GM12878 (cell line): Measurements from ENCODE around the gene SLC35F3. TPM values are rescaled to one million over a fixed set of nuclear protein-coding genes. Genes with fewer than 3 reads are reported as not detected.

Experiments used
- ATAC-seq: fragments of 200-7000 bp; cut with Tn5 transposase; 3 replicates; pipeline ENCODE4 v1.9.1; 2020; ENCODE audit warnings: mild to moderate bottlenecking, moderate library complexity
- BruUV-seq: library from RNA; stranded (reverse); fragments of 400-500 nt; replicated peaks from 2 replicates; lab custom pipeline; 2021; lab: Mats Ljungman, UMichigan
- CTCF ChIA-PET: fragments of 300-600 bp; sonication (Branson Sonifier 250); formaldehyde crosslinking; extraction: SDS; loops from one replicate; lab custom pipeline; 2021; ENCODE audit warnings: inconsistent platforms; lab: Yijun Ruan, JAX
- POLR2A ChIA-PET: fragments of 350-600 bp; formaldehyde crosslinking; extraction: SDS; loops from one replicate; lab custom pipeline; 2021; ENCODE audit warnings: inconsistent platforms; lab: Charles Lee
- RAD21 ChIA-PET: fragments of 300-600 bp; sonication (Branson Sonifier 250); formaldehyde crosslinking; loops from one replicate; lab custom pipeline; 2023; ENCODE audit warnings: antibody characterized with exemption; ENCODE audit not compliant: unreplicated experiment; lab: Charles Lee
- SMC1A ChIA-PET: fragments of 300-600 bp; sonication (Branson Sonifier 250); formaldehyde crosslinking; loops from one replicate; lab custom pipeline; 2023; ENCODE audit not compliant: unreplicated experiment, uncharacterized antibody; lab: Charles Lee
- DNase-seq: peaks from one replicate; pipeline ENCODE4 v3.0.0-alpha.2; 2011; ENCODE audit warnings: low read depth, low spot score
- FAIRE-seq: peaks from 3 replicates; lab custom pipeline; 2011; peaks lifted over from hg19 to GRCh38; lab: Jason Lieb, UNC
- H2AFZ ChIP-seq: 2 replicates; pipeline ENCODE4 v1.6.0; 2011; ENCODE audit warnings: low read depth, low read length, control low read depth; ENCODE audit not compliant: control insufficient read depth
- H3K27ac ChIP-seq: 2 replicates; pipeline ENCODE4 v1.5.1; 2011; ENCODE audit warnings: control low read depth; ENCODE audit not compliant: control insufficient read depth, insufficient read depth
- H3K27me3 ChIP-seq, 2 experiments: replicated peaks in 1 of 2; 2 replicates each; pipeline versions ENCODE4 v1.6.0 to v1.6.1; 2011; ENCODE audit warnings: low read length in 1 of 2; ENCODE audit not compliant: control insufficient read depth in 2 of 2, insufficient read depth in 2 of 2
- H3K36me3 ChIP-seq, 2 experiments: 2 replicates each; pipeline ENCODE4 v1.5.1; 2011; ENCODE audit warnings: low read length in 1 of 2; ENCODE audit not compliant: control insufficient read depth in 2 of 2, insufficient read depth in 2 of 2
- H3K4me1 ChIP-seq: 2 replicates; pipeline ENCODE4 v1.6.1; 2011; ENCODE audit warnings: mild to moderate bottlenecking, low read length, moderate library complexity, mixed read lengths; ENCODE audit not compliant: control insufficient read depth, insufficient read depth
- H3K4me2 ChIP-seq: 2 replicates; pipeline ENCODE4 v1.6.0; 2011; ENCODE audit warnings: control low read depth; ENCODE audit not compliant: control insufficient read depth, insufficient read depth
- H3K4me3 ChIP-seq: fragments of 200-600 bp; sonication (generic); 2 replicates; pipeline ENCODE4 v1.5.1; 2016
- H3K79me2 ChIP-seq: 2 replicates; pipeline ENCODE4 v1.6.0; 2011; ENCODE audit warnings: low read length; ENCODE audit not compliant: control insufficient read depth, insufficient read depth
- H3K9ac ChIP-seq: 2 replicates; pipeline ENCODE4 v1.8.0; 2011; ENCODE audit warnings: low read length, control low read depth, mixed read lengths; ENCODE audit not compliant: control insufficient read depth, insufficient read depth
- H3K9me3 ChIP-seq: replicated peaks from 3 replicates; pipeline ENCODE4 v1.5.1; 2011; ENCODE audit warnings: mild to moderate bottlenecking, low read length; ENCODE audit not compliant: control insufficient read depth, insufficient read depth
- H4K20me1 ChIP-seq: 2 replicates; pipeline ENCODE4 v1.6.0; 2011; ENCODE audit not compliant: control insufficient read depth, insufficient read depth
- CBX5 ChIP-seq: sonication (generic); IDR thresholded peaks from 2 replicates; pipeline ENCODE4 v1.6.1; 2016; ENCODE audit warnings: low read depth, moderate library complexity, mild to moderate bottlenecking, inconsistent platforms
- CHD1 ChIP-seq: IDR thresholded peaks from 2 replicates; pipeline ENCODE4 v1.6.1; 2012; ENCODE audit warnings: low read depth, low read length, improper control_type of control experiment
- CREM ChIP-seq: IDR thresholded peaks from 2 replicates; pipeline ENCODE4 v1.6.1; 2014; ENCODE audit warnings: antibody characterized with exemption, low read depth
- IKZF2 ChIP-seq, 2 experiments: fragments of 450-650 bp; IDR thresholded peaks; 2 replicates each; pipeline ENCODE4 v1.6.1; 2017; ENCODE audit warnings: mild to moderate bottlenecking in 2 of 2, moderate library complexity in 2 of 2
- JUND ChIP-seq: IDR thresholded peaks from 2 replicates; pipeline ENCODE4 v1.6.1; 2012; ENCODE audit warnings: low read depth, mild to moderate bottlenecking, low read length, improper control_type of control experiment, moderate library complexity
- KLF5 ChIP-seq: fragments of 450-650 bp; IDR thresholded peaks from 2 replicates; pipeline ENCODE4 v1.6.1; 2014; ENCODE audit warnings: mild to moderate bottlenecking; ENCODE audit not compliant: partially characterized antibody
- NR2F1 ChIP-seq: fragments of 450-650 bp; conservative IDR thresholded peaks from 2 replicates; pipeline ENCODE4 v1.6.1; 2017; ENCODE audit warnings: mild to moderate bottlenecking
- PAX5 ChIP-seq: IDR thresholded peaks from 2 replicates; pipeline ENCODE4 v1.6.1; 2011; ENCODE audit warnings: low read depth, low read length, borderline replicate concordance
- RAD51 ChIP-seq: fragments of 450-650 bp; IDR thresholded peaks from 2 replicates; pipeline ENCODE4 v1.6.1; 2016; ENCODE audit warnings: moderate library complexity, mild to moderate bottlenecking, inconsistent platforms
- SMAD1 ChIP-seq: fragments of 450-650 bp; IDR thresholded peaks from 2 replicates; pipeline ENCODE4 v1.6.1; 2018; ENCODE audit warnings: mild to moderate bottlenecking, low read depth; ENCODE audit not compliant: partially characterized antibody
- SP1 ChIP-seq: IDR thresholded peaks from one replicate; pipeline ENCODE4 v1.6.1; 2011; ENCODE audit warnings: low read depth, low read length
- ZBTB33 ChIP-seq: fragments of 450-650 bp; IDR thresholded peaks from 2 replicates; pipeline ENCODE4 v1.6.1; 2017; ENCODE audit warnings: mild to moderate bottlenecking
- ZNF217 ChIP-seq: fragments of 450-650 bp; IDR thresholded peaks from 2 replicates; pipeline ENCODE4 v1.6.1; 2017; ENCODE audit warnings: antibody characterized with exemption, mild to moderate bottlenecking
- ZNF592 ChIP-seq: fragments of 450-650 bp; IDR thresholded peaks from 2 replicates; pipeline ENCODE4 v1.6.1; 2017; ENCODE audit warnings: mild to moderate bottlenecking, moderate library complexity
- in situ Hi-C: fragments of 300-500 bp; cut with MboI; formaldehyde crosslinking; loops from 9 replicates; pipeline ENCODE4 v1.14.3; 2018; ENCODE audit warnings: mixed read lengths
- intact Hi-C: fragments of 100-400 bp; cut with micrococcal nuclease; formaldehyde crosslinking; loops from one replicate; pipeline ENCODE4 v1.14.2; 2022; ENCODE audit not compliant: unreplicated experiment
- polyA plus RNA-seq, 11 experiments: library from polyadenylated mRNA; depleted of rRNA in 4 of 11; unstranded in 6 of 11; stranded (reverse) in 5 of 11; fragments of >200 nt; fragmentation: Nextera tagmentation in 4 of 11; fragmentation: Illumina TruSeq in 1 of 11; extraction: Ambion mirVana in 4 of 11; extraction: Trizol in 1 of 11; gene quantifications; 1 replicate in 1 of 11; 2 replicates in 10 of 11; pipeline versions ENCODE4 v1.2.1 to v1.2.3, GENCODE V29; 2011 to 2016; ENCODE audit warnings: inconsistent platforms in 2 of 11, missing spikeins in 2 of 11, low read depth in 1 of 11
- total RNA-seq, 4 experiments: library from RNA; depleted of rRNA in 3 of 4; stranded (reverse); fragments of >200 nt in 3 of 4; fragmentation: Illumina TruSeq in 1 of 4; extraction: Trizol in 1 of 4; gene quantifications; 2 replicates each; pipeline versions ENCODE4 v1.2.1 to v1.2.3, GENCODE V29; 2013 to 2021

SLC35F3 gene
- total and polyA plus RNA-seq, 10 of the 15 experiments (the other 5 are each of a cell fraction or from before 2014, with no cell fraction given) = 1.0 to 8.6 (median 5.7) TPM

GRCh38 chr1:234044079-234044478 is 139.6 kb downstream of the SLC35F3 start (continued):
- no peak for TF ChIP-seq ZBTB33

- SMC1A ChIA-PET = no interaction called here
- POLR2A ChIA-PET = no interaction called here
- RAD21 ChIA-PET = no interaction called here
- CTCF ChIA-PET = interaction anchor here (1.1 to 1.2 kb wide), 2 partner anchors 19 to 20 kb away, joined by 3 read pairs; no protein-coding TSS in a partner anchor
- H3K4me1 ChIP-seq = no peaks in the 10 kb centered on the region
- TF ChIP-seq CHD1 (no peak), PAX5 (no peak), IKZF2 (IDR thresholded peaks at IDR 0.05) (no peak), ZNF217 (no peak), SMAD1 (no peak), NR2F1 (no peak), RAD51 (no peak), SP1 (no peak), CBX5 (no peak), ZNF592 (no peak), JUND (no peak), CREM (no peak), KLF5 (no peak)
- no peak for ATAC-seq
- H3K4me2 ChIP-seq = no peak overlapping the region
- no peak overlapping the region for H3K4me3 ChIP-seq
- no peak overlapping the region for H2AFZ ChIP-seq
- no peak overlapping the region for H3K27ac ChIP-seq
- H3K36me3 ChIP-seq = no peaks in the 10 kb centered on the region
- no peaks in the 10 kb centered on the region for H3K79me2 ChIP-seq
- no peak overlapping the region for H3K9ac ChIP-seq
- no peak for DNase-seq
- FAIRE-seq = no peak
- BruUV-seq = no TSS peak
- H3K27me3 ChIP-seq = no peaks in the 10 kb centered on the region
- no peaks in the 10 kb centered on the region; the same call in 2 of the 3 replicates for H3K9me3 ChIP-seq
- in situ Hi-C loops = no loop called here
- no peaks in the 10 kb centered on the region for H4K20me1 ChIP-seq
- intact Hi-C loops = no loop called here
Observed at GRCh38 chr1:234047123-234047522, 142.6 kb downstream of the SLC35F3 start.
